TTC549 (cell line): Measurements from ENCODE around the gene RANBP2.

Experiments
- FAIRE-seq: peaks from 2 replicates; lab custom pipeline; 2012; peaks lifted over from hg19 to GRCh38; lab: Jason Lieb, UNC

The RANBP2 gene

DNA sequence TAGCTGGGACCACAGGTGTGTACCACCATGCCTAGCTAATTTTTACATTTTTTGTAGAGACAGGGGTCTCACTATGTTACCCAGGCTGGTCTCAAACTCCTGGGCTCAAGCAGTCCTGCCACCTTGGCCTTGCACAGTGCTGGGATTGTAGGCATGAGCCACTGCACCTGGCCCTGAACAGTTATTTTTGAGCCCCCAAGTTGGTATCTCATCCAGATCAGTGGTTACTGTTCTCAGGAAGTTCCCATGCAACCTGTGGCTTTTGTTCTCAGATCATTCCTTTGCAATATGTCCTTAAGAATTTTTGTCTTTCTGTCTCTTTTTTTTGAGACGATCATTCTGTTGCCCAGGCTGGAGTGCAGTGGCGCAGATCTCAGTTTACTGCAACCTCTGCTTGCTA, 59.6 kb downstream of the RANBP2 start:
- no peak for FAIRE-seq

GRCh38 chr2:108786008-108786353, 66.7 kb downstream of the RANBP2 start:
- FAIRE-seq: no peak

- peak; percentile 40 for FAIRE-seq
These were observed 67.3 kb downstream of the RANBP2 start, which contains the start of gene CCDC138 for GRCh38 chr2:108786354-108787215. Gene CCDC138, plus strand, starts transcription at chr2:108786771. Its CDS starts 52 bp downstream, at chr2:108786823.

DNA sequence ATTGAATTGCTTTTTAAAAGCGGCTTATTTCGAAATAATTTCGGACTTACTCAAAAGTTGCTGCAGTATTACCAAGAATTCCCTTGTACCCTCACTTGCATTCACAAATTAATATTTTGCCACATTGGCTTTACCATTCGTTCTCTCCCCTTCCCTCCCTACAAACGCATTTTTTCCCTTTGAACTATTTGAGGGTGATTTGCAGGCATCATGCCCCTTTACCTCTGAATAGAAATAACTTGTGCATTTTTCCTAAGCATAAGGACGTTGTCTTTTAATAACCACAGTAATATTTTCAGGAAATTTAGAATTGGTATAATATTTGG, 67.9 kb downstream of the RANBP2 start:
- FAIRE-seq: no peak

GRCh38 chr2:108803045-108803736, 83.9 kb downstream of the RANBP2 start:
- FAIRE-seq: no peak

- peak; percentile 7 for FAIRE-seq
These were observed 85.8 kb downstream of the RANBP2 start for GRCh38 chr2:108805032-108805431.

DNA sequence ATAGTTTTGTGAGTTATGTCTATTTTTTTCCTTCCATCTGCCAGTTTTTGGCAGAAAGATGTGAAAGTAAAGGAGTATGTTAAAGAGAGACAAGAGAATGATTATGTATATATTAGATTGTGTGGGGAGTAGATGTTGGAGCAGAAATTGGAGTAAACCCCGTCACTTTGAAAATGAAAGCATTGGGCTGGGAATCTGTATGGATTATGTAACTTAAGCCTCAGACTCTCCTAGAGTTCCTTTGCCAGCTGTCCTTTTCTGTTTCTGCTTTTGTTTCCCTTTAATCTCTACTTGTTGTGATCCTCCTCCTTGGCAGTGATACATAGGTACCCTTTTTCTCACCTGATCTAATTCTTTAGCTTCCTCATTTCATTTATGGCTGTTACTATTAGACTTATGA, 86.5 kb downstream of the RANBP2 start:
- no peak for FAIRE-seq

DNA sequence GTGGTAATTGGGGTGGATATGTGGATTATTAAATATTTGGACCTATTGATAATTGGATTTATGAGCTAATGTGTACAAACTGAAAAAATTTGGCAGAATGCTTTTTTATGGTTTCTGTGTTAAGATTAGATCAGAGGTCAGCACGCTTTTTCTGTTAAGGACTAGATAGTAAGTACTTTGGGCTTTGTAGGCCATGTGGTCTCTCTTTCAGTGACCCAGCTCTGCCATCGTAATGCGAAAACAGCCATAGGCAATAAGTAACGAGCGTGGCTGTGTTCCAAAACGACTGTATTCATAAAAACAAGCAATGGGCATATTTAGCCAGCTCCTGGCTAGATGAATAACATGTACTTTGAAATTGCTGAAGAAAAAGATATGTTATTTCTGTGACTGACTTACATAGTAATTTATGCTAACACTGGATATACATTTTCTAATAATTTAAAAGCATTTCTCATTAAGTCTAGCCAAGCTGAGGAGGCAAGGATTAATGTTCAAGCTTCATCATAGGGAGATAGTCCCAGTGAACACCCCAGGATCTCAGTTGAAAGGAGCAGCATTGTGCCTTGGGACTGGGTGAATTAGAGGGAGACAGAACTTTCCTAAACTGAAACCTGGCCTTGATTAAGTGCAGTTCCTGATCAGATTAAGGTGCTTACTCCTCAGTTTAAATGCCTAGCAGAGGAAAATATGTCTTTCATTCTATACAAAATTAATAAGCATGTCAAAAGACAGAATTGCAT, 87.3 kb downstream of the RANBP2 start:
- no peak for FAIRE-seq

DNA sequence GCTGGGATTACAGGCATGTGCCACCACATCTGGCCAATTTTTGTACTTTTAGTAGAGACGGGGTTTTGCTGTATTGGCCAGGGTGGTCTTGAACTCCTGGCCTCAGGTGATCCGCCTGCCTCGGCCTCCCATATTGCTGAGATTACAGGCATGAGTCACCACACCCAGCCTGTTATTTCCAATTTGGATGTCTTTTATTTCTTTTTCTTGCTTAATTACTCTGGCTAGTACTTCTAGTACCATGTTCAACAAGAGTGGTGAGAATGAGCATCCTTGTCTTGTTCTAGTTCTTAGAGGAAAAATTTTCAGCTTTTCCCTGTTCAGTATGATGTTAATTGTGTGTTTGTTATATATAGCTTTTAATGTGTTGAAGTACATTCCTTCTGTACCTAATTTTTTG, 90.7 kb downstream of the RANBP2 start:
- FAIRE-seq: no peak

GRCh38 chr2:108810993-108811957, 92.0 kb downstream of the RANBP2 start:
- FAIRE-seq: no peak

DNA sequence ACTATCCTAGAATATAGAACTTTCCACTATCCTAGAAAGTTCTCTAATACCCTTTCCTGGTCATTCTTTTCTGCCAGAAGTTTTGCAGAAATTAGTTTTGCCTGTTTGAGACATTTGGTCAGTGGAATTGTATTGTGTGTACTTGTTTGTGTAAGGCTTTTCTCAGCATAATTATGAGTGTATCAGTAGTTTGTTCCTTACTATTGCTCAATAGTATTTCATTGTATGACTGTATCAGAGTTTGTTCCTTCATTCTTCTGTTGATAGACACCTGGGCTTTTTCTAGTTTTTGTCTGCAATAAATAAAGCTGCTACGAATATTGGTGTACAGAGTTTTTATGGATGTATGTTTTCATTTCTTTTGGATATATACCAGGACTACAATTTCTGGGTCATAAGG, 94.5 kb downstream of the RANBP2 start:
- no peak for FAIRE-seq

DNA sequence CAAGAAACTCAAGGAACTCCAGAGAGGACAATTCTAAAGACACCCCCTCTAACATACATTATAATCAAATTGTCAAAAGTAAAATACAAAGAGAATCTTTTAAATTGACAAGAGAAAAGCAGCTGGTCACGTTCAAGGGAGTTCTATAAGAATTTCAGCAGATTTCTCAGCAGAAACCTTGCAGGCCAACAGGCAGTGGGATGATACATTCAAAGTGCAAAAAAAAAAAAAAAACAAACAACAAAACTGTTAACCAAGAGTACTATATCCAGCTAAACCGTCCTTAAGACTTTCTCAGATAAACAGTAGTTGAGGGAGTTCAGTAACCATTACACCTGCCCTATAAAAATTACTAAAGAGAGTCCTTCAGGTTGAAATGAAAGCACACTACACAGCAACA, 101.2 kb downstream of the RANBP2 start:
- no peak for FAIRE-seq

- FAIRE-seq: no peak
These were observed 104.0 kb downstream of the RANBP2 start for GRCh38 chr2:108823286-108823685.

DNA sequence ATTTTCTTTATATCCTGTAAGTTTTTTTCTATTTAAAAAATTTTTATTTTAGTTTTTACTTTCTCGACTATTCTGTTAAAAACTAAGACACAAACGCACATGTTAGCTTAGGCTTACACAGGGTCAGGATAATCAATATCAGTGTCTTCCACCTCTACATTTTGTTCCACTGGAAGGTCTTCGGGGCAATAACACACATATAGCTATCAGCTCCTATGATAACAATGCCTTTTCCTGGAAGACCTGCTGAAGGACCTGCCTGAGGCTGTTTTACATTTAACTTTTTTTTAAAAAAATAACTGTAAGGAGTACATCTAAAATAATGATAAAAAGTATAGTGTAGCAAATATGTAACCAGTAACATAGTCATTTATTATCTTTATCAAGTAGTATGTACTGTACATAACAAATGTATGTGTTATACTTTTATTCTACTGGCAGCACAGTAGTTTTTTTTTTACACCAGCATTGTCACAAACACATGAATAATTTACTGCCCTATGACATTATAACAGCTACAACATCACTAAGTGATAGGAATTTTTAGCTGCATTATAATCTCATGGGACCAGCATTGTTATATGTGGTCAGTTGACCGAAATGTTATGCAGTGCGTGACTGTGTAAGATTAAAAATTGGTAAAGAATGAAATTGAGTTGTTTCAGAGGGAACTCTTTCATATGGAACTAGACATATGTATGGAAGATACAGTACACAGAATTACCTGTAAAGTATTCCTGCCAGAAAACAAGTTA, 105.2 kb downstream of the RANBP2 start:
- no peak for FAIRE-seq

DNA sequence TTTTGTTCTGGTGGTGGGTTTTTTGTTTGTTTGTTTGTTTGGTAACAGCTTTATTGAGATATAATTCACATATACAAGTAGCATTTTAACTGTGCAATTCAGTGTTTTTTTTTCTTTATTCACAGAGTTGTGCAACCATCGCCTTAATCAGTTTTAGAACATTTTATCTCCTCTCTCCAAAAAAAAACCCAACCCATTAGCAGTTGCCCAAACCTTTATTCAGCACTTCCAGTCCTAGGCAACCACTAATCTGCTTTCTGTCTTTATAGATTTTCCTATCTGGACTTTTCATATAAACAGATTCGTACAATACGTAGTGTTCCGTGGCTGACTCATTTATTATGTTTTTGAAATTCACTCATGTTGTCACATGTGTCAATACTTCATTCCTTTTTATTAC, 106.0 kb downstream of the RANBP2 start:
- no peak for FAIRE-seq

DNA sequence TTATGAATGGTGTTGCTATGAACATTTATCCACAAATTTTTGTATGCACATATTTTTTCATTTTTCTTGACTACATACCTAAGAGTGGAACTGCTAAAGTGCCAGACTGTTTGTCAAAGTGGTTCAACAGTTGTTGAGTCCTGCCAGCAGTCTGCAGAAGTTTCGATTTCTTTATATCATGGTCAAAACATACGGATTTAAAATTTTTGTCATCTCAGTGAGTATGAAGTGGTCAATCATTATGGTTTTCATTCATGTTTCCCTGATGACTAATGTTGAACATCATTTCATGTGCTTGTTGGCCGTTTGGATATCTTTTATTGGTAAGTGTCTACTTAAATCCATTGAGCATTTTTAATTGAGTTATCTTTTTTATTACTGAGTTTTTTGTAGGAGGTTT, 106.5 kb downstream of the RANBP2 start:
- no peak for FAIRE-seq

- no peak for FAIRE-seq
These were observed 110.5 kb downstream of the RANBP2 start for GRCh38 chr2:108829578-108830310.

GRCh38 chr2:108833219-108833618, 113.9 kb downstream of the RANBP2 start:
- FAIRE-seq: no peak

GRCh38 chr2:108834620-108835019, 115.3 kb downstream of the RANBP2 start:
- FAIRE-seq: no peak

DNA sequence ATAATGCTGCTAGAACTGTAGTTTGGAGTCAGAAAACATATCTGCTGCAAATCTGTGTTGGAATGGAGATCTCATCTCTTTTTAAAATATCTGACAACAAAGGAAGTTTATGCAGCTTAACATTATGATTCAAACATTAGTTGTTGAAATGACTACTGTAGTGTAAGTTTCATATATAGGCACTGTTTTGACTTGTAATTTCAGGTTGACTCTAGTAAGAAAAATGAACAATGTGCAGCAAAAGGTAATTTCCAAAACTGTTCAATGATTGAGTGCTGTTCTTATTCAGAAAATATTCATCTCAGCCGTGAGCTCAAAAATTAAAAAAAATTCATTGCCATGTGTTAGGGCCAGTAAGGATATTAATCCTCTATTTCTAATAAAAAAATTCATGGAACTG, 115.8 kb downstream of the RANBP2 start:
- FAIRE-seq: no peak
